IPS-11a (cell line): ENCODE measurements around the gene FCN1.
"Not testable (repeated sequence)": the region's sequence is repeated elsewhere in the genome, so short reads cannot be mapped to it uniquely, and the experiment has no call there.

Source experiments
- H3K4me3 ChIP-seq: one replicate; pipeline ENCODE4 v1.5.1; 2013; ENCODE audit warnings: low read depth, low read length, control low read depth

FCN1 gene

DNA sequence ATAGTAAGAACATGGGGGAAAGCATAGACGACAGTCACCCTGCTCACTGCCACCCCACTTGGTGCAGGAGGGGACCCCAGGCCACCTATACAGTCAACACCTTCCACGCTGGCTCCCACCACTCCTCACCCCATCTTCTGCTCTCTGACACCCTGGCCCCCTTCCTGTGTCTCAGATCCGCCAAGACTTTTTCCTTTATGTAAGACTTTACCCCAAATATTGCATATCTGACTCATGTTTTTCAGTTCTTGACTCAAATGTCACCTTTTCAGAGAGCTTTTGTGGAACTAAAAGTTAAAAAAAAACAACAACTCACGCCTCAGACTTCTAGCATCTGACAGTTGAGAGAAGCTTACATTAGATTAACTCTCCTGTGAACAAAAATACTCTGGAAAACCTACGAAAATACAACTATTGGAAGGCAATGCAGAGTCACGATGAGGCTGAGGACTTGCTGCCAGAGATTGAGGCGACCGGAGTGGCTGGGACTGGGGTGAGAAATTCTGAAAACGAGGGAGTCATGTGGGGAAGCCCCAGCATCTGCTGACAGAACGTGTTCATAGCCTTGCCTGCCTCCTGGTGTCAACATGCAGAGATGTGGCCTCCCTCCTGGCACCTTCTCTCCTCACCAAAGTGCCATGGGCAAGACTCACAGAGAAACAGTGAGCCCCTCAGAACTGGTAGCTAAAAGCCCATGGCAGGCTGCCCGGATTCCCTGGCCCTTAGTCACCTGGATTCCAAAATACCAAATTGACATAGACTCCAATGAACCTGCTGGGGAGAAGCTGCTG lies 59.5 kb downstream of the FCN1 start:
- no peak overlapping the region for H3K4me3 ChIP-seq

- H3K4me3 ChIP-seq, result not testable (repeated sequence)
Observed at GRCh38 chr9:134857451-134857850, 60.3 kb downstream of the FCN1 start.

DNA sequence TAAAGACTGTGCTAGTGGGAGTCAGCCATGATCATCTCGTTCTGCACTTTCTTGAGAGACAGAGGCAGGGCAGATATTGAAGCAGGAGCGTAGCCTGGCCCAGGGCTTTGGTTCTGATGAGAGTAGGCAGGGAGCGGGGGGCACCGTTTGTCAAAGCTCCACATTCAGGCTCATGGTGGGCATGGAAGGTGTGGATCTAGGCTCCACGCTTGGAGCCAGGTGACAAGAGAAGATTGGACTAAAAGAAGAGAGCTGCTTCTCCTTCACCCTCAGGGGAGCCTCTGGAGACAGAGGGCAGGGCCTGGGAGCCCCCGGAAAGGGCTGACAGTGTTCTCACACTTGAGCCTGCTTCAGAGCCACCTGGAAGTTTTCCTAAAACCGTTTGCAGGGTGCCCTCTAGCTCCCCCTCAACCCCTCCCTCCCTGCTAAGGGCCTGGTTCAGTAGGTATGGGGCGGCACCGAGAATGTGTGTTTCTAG lies 61.8 kb downstream of the FCN1 start:
- no peak overlapping the region for H3K4me3 ChIP-seq
